ENCODE measurements around the gene NT5C2.

The NT5C2 gene

DNA sequence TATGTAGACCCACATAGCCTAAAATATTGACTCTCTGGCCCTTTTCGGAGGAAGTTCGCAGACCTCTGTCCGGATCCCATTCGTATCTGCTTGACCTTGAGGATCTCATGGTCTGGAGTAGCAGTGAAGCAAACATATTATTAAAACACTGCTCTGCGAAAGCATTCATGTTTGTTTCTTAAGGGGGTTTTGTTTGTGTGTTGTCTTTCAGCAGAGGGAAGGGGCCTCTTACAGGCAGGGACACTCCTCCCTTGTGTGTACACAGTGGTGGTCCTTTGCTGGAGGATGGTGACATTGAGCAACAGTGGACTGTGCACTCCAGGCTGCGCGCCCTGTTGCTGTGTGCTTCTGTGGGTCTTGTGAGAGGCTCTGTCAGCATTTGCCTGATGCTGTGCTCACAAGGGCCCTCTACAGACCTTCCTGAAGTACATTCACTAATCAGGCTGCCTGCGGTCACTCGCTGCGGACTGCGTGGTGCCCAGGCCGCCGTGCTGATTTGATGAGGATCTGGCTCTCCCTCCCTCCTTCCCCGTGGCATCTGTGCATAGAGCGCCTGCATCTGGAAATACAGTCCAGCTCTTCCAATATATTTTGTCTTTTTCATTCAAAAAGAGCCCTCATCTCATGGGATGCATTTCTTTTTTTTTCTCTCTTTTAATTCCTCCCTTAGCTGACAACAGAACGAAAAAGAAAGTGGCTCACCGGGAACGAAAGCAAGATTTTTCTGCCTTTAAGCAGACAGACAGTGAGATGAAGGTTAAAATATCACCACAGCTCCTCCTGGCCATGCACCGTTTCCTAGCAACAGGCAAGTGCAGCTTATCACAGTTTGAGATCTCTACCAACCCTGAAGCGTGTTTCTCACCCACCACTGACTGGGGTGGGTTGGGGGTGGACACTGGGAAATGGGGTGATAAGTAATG, 139.2 kb downstream of the NT5C2 start:
- TF ChIP-seq TCF4 (CRISPR knock-in tag; IDR thresholded peaks at IDR 0.05; ENCODE audit: borderline replicate concordance) (peak; percentile 44; the same call in 1 of the 2 replicates), ZC3H10 (CRISPR knock-in tag; IDR thresholded peaks at IDR 0.05) (no peak)
- ATAC-seq: peak; percentile 100

DNA sequence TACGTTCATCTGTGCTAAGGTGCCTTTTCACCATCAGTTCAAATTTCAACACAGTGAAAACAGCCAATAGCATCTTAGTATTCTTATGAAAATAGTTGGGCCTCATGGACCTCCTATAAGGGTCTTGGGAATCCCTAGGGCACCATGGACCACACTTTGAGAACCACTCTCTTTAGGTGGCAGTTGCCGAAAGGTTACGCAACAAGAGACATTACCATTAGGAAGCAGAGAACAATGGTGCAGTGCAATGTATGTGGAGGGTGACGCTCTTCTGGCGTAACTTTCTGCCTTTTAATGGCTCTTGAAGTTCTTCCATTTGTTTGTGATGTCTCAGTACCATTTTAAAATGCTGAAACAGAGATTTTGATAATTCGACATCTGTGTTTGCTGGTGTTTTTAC, 143.8 kb downstream of the NT5C2 start:
- ATAC-seq: no peak
- TF ChIP-seq ZFP30 (CRISPR knock-in tag; IDR thresholded peaks at IDR 0.05) (no peak), SNAI2 (CRISPR knock-in tag; IDR thresholded peaks at IDR 0.05) (no peak)

DNA sequence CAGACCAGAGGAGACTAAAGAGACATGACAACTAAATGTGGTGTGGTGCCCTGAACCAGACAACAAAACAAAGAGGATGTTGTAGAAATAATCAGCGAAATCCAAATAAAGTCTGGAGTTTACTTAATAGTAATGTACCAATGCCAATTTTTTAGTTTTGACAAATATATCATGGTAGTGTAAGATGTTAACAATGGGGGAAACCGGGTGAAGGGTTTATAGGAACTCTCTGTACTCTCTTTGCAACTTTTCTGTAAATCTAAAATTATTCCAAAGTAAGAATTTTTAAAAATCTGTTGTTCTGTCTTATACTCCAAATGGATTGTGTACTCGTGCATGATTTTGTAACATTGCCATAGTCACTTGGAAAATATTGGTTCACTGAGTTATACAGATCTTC, 145.7 kb downstream of the NT5C2 start:
- ATAC-seq: no peak
- TF ChIP-seq RARB (CRISPR knock-in tag; IDR thresholded peaks at IDR 0.05) (no peak), OSR1 (CRISPR knock-in tag; IDR thresholded peaks at IDR 0.05) (no peak), GLIS3 (CRISPR knock-in tag; IDR thresholded peaks at IDR 0.05) (no peak), ZFP3 (CRISPR knock-in tag; IDR thresholded peaks at IDR 0.05) (no peak), PPARA (CRISPR knock-in tag; IDR thresholded peaks at IDR 0.05; ENCODE audit: borderline replicate concordance) (no peak), ZFP30 (CRISPR knock-in tag; IDR thresholded peaks at IDR 0.05) (no peak), ESRRG (CRISPR knock-in tag; IDR thresholded peaks at IDR 0.05) (no peak)

DNA sequence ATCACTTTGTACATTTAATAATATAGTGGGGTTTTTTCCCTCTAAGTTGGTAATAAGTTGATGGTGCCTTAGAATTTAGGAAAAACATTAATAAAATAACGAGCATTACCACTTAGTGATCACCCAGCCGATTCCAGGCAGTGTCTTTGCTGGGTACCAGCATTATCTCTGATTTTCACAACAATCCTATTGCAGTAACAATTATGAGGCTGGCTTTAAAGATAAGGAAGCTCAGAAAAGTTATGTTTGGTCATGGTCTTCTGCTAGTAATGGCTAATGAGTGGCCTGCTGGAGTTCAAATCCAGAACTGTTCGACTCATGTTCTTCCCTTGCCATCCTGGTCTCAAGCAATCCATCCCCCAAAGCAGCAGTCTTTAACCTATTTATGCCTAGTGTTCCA, 147.1 kb downstream of the NT5C2 start:
- ATAC-seq: no peak
- TF ChIP-seq TCF4 (CRISPR knock-in tag; IDR thresholded peaks at IDR 0.05; ENCODE audit: borderline replicate concordance) (no peak), SNAI2 (CRISPR knock-in tag; IDR thresholded peaks at IDR 0.05) (no peak), PPARA (CRISPR knock-in tag; IDR thresholded peaks at IDR 0.05; ENCODE audit: borderline replicate concordance) (no peak), RARB (CRISPR knock-in tag; IDR thresholded peaks at IDR 0.05) (no peak), ZC3H10 (CRISPR knock-in tag; IDR thresholded peaks at IDR 0.05) (no peak), ESRRG (CRISPR knock-in tag; IDR thresholded peaks at IDR 0.05) (no peak), ZFP3 (CRISPR knock-in tag; IDR thresholded peaks at IDR 0.05) (no peak), TOX (CRISPR knock-in tag; IDR thresholded peaks at IDR 0.05; ENCODE audit: borderline replicate concordance) (no peak), ISL1 (CRISPR knock-in tag; IDR thresholded peaks at IDR 0.05) (no peak), ARNTL (CRISPR knock-in tag; IDR thresholded peaks at IDR 0.05; ENCODE audit: borderline replicate concordance, low read depth) (no peak), ZNF70 (CRISPR knock-in tag; IDR thresholded peaks at IDR 0.05) (no peak), ZFP30 (CRISPR knock-in tag; IDR thresholded peaks at IDR 0.05) (no peak), OSR1 (CRISPR knock-in tag; IDR thresholded peaks at IDR 0.05) (no peak), ZNF8 (CRISPR knock-in tag; IDR thresholded peaks at IDR 0.05) (no peak), GLIS3 (CRISPR knock-in tag; IDR thresholded peaks at IDR 0.05) (no peak)
- TF ChIP-seq, protein P1, sequence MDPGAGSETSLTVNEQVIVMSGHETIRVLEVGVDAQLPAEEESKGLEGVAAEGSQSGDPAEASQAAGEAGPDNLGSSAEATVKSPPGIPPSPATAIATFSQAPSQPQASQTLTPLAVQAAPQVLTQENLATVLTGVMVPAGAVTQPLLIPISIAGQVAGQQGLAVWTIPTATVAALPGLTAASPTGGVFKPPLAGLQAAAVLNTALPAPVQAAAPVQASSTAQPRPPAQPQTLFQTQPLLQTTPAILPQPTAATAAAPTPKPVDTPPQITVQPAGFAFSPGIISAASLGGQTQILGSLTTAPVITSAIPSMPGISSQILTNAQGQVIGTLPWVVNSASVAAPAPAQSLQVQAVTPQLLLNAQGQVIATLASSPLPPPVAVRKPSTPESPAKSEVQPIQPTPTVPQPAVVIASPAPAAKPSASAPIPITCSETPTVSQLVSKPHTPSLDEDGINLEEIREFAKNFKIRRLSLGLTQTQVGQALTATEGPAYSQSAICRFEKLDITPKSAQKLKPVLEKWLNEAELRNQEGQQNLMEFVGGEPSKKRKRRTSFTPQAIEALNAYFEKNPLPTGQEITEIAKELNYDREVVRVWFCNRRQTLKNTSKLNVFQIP (CRISPR knock-in tag; IDR thresholded peaks at IDR 0.05; ENCODE audit: borderline replicate concordance, low read depth): no peak
- TF ChIP-seq, protein P2, sequence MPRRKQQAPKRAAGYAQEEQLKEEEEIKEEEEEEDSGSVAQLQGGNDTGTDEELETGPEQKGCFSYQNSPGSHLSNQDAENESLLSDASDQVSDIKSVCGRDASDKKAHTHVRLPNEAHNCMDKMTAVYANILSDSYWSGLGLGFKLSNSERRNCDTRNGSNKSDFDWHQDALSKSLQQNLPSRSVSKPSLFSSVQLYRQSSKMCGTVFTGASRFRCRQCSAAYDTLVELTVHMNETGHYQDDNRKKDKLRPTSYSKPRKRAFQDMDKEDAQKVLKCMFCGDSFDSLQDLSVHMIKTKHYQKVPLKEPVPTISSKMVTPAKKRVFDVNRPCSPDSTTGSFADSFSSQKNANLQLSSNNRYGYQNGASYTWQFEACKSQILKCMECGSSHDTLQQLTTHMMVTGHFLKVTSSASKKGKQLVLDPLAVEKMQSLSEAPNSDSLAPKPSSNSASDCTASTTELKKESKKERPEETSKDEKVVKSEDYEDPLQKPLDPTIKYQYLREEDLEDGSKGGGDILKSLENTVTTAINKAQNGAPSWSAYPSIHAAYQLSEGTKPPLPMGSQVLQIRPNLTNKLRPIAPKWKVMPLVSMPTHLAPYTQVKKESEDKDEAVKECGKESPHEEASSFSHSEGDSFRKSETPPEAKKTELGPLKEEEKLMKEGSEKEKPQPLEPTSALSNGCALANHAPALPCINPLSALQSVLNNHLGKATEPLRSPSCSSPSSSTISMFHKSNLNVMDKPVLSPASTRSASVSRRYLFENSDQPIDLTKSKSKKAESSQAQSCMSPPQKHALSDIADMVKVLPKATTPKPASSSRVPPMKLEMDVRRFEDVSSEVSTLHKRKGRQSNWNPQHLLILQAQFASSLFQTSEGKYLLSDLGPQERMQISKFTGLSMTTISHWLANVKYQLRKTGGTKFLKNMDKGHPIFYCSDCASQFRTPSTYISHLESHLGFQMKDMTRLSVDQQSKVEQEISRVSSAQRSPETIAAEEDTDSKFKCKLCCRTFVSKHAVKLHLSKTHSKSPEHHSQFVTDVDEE (CRISPR knock-in tag; IDR thresholded peaks at IDR 0.05): no peak
- TF ChIP-seq, protein P3, sequence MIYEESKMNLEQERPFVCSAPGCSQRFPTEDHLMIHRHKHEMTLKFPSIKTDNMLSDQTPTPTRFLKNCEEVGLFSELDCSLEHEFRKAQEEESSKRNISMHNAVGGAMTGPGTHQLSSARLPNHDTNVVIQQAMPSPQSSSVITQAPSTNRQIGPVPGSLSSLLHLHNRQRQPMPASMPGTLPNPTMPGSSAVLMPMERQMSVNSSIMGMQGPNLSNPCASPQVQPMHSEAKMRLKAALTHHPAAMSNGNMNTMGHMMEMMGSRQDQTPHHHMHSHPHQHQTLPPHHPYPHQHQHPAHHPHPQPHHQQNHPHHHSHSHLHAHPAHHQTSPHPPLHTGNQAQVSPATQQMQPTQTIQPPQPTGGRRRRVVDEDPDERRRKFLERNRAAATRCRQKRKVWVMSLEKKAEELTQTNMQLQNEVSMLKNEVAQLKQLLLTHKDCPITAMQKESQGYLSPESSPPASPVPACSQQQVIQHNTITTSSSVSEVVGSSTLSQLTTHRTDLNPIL (CRISPR knock-in tag; IDR thresholded peaks at IDR 0.05; ENCODE audit: low read depth): no peak
- TF ChIP-seq, protein P4, sequence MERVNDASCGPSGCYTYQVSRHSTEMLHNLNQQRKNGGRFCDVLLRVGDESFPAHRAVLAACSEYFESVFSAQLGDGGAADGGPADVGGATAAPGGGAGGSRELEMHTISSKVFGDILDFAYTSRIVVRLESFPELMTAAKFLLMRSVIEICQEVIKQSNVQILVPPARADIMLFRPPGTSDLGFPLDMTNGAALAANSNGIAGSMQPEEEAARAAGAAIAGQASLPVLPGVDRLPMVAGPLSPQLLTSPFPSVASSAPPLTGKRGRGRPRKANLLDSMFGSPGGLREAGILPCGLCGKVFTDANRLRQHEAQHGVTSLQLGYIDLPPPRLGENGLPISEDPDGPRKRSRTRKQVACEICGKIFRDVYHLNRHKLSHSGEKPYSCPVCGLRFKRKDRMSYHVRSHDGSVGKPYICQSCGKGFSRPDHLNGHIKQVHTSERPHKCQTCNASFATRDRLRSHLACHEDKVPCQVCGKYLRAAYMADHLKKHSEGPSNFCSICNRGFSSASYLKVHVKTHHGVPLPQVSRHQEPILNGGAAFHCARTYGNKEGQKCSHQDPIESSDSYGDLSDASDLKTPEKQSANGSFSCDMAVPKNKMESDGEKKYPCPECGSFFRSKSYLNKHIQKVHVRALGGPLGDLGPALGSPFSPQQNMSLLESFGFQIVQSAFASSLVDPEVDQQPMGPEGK (CRISPR knock-in tag; IDR thresholded peaks at IDR 0.05; ENCODE audit: borderline replicate concordance): no peak
- TF ChIP-seq, protein P5, sequence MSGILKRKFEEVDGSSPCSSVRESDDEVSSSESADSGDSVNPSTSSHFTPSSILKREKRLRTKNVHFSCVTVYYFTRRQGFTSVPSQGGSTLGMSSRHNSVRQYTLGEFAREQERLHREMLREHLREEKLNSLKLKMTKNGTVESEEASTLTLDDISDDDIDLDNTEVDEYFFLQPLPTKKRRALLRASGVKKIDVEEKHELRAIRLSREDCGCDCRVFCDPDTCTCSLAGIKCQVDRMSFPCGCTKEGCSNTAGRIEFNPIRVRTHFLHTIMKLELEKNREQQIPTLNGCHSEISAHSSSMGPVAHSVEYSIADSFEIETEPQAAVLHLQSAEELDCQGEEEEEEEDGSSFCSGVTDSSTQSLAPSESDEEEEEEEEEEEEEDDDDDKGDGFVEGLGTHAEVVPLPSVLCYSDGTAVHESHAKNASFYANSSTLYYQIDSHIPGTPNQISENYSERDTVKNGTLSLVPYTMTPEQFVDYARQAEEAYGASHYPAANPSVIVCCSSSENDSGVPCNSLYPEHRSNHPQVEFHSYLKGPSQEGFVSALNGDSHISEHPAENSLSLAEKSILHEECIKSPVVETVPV (CRISPR knock-in tag; IDR thresholded peaks at IDR 0.05): no peak
